ENCODE data around the gene CTSG.

DNA sequence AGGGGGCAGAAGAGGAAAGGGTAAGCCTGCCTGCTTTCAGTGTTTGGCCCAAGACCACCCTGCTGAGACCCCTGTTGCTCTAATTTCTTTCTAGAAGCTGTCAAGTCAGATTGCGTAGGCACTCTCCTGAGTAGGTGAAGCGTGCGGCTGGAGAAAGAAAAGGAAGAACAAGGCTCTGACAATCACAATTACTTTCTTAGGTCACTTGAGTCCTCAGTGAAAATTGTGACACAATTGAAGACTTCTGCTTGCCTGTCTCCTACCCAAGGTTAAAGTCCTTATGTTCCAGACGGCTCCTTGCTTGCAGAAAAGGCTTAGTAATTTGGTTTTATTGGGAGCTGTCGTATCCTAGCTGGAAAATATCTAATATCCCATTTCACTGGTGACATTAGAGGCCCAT is 721 bp upstream of the CTSG start:
- TF ChIP-seq CTCF (IDR thresholded peaks at IDR 0.05) (no peak), KDM5A (IDR thresholded peaks at IDR 0.05) (no peak), POLR2A (IDR thresholded peaks at IDR 0.05; ENCODE audit: low read length) (no peak), JUN (IDR thresholded peaks at IDR 0.05) (no peak), EP300 (IDR thresholded peaks at IDR 0.05) (no peak), MAX (IDR thresholded peaks at IDR 0.05) (no peak), SREBF2 (IDR thresholded peaks at IDR 0.05) (no peak), RAD21 (conservative IDR thresholded peaks at IDR 0.05 in 1 of 2, IDR thresholded peaks at IDR 0.05 in 1 of 2) (no peak)
- TF ChIP-seq, protein P1, sequence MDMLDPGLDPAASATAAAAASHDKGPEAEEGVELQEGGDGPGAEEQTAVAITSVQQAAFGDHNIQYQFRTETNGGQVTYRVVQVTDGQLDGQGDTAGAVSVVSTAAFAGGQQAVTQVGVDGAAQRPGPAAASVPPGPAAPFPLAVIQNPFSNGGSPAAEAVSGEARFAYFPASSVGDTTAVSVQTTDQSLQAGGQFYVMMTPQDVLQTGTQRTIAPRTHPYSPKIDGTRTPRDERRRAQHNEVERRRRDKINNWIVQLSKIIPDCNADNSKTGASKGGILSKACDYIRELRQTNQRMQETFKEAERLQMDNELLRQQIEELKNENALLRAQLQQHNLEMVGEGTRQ (IDR thresholded peaks at IDR 0.05), result no peak

Measured in A549 (cell line).